SK-N-SH (cell line): ENCODE data around the gene GPLD1.

Experiments used
- CTCF ChIP-seq: fragments of 200-600 bp; sonication (generic); IDR thresholded peaks from 2 replicates; pipeline ENCODE4 v1.6.1; 2017; ENCODE audit warnings: antibody characterized with exemption, mild to moderate bottlenecking, moderate library complexity
- EZH2phosphoT487 ChIP-seq: fragments of 200-600 bp; sonication (generic); IDR thresholded peaks from 2 replicates; pipeline ENCODE4 v1.6.1; 2017; ENCODE audit warnings: low read depth, mixed run types, mild to moderate bottlenecking, antibody characterized with exemption, moderate library complexity, borderline replicate concordance
- FOXM1 ChIP-seq: IDR thresholded peaks from 2 replicates; pipeline ENCODE4 v1.4.0; 2012; ENCODE audit warnings: low read depth, mild to moderate bottlenecking
- GABPA ChIP-seq: IDR thresholded peaks from 2 replicates; pipeline ENCODE4 v1.4.0; 2012; ENCODE audit warnings: low read depth, mild to moderate bottlenecking
- REST ChIP-seq: IDR thresholded peaks from 2 replicates; pipeline ENCODE4 v1.6.1; 2012; ENCODE audit warnings: mild to moderate bottlenecking, low read depth, low read length, moderate library complexity
- SIN3A ChIP-seq: IDR thresholded peaks from 2 replicates; pipeline ENCODE4 v1.6.1; 2012; ENCODE audit warnings: low read depth, mild to moderate bottlenecking, low read length, moderate library complexity, borderline replicate concordance
- TCF12 ChIP-seq: IDR thresholded peaks from 2 replicates; pipeline ENCODE4 v1.4.0; 2012

GRCh38 chr6:24536466-24536865, 47.1 kb upstream of the GPLD1 start:
- no peak for TF ChIP-seq GABPA
- no peak for TF ChIP-seq EZH2phosphoT487
- no peak for TF ChIP-seq CTCF
- no peak for TF ChIP-seq TCF12
- no peak for TF ChIP-seq SIN3A
- no peak for TF ChIP-seq FOXM1
- no peak for TF ChIP-seq REST
